HepG2 (cell line): ENCODE results near the gene SYTL2. TPM values are rescaled to one million over a fixed set of nuclear protein-coding genes. Genes with fewer than 3 reads are reported as not detected.

Source experiments
- ATAC-seq: fragments of 200-7000 bp; cut with Tn5 transposase; 3 replicates; pipeline ENCODE4 v1.9.1; 2020; ENCODE audit warnings: mild to moderate bottlenecking, moderate library complexity
- BruUV-seq: library from RNA; stranded (reverse); fragments of 400-500 nt; replicated peaks from 2 replicates; lab custom pipeline; 2021; lab: Mats Ljungman, UMichigan
- CTCF ChIA-PET: fragments of 300-600 bp; formaldehyde crosslinking; extraction: SDS; loops from one replicate; lab custom pipeline; 2021; ENCODE audit warnings: low total read pairs, inconsistent platforms, low intra/inter-chr PET ratio; lab: Yijun Ruan, JAX
- POLR2A ChIA-PET: fragments of 350-600 bp; sonication (Branson Sonifier 250); formaldehyde crosslinking; loops from one replicate; lab custom pipeline; 2020; ENCODE audit warnings: antibody characterized with exemption, inconsistent platforms; lab: Yijun Ruan, JAX
- DNase-seq: peaks from one replicate; pipeline ENCODE4 v3.0.0-alpha.2; 2015; ENCODE audit warnings: low spot score
- FAIRE-seq: peaks from 3 replicates; lab custom pipeline; 2011; peaks lifted over from hg19 to GRCh38; lab: Jason Lieb, UNC
- H2AFZ ChIP-seq: one replicate; pipeline ENCODE4 v1.6.1; 2011; ENCODE audit warnings: low read length, inconsistent platforms
- H3K27ac ChIP-seq: fragments of 300-600 bp; 3 replicates; pipeline ENCODE4 v1.8.0; 2011; ENCODE audit warnings: mixed run types, mild to moderate bottlenecking, mixed read lengths, low read length, inconsistent platforms; ENCODE audit not compliant: insufficient read depth; ENCODE audit errors: extremely low read length
- H3K27me3 ChIP-seq, 2 experiments: fragments of 200-600 bp in 1 of 2; 2 replicates in 1 of 2; 3 replicates in 1 of 2; pipeline versions ENCODE4 v1.6.0 to v1.8.0; 2011; ENCODE audit warnings: low read length in 2 of 2, mild to moderate bottlenecking in 2 of 2, moderate library complexity in 2 of 2, inconsistent platforms in 1 of 2; ENCODE audit not compliant: insufficient read depth in 2 of 2, control insufficient read depth in 1 of 2
- H3K36me3 ChIP-seq, 2 experiments: fragments of 200-600 bp in 1 of 2; replicated peaks in 1 of 2; 2 replicates in 1 of 2; 3 replicates in 1 of 2; pipeline versions ENCODE4 v1.5.1 to v1.8.0; 2011; ENCODE audit warnings: low read length in 2 of 2, inconsistent platforms in 1 of 2; ENCODE audit not compliant: insufficient read depth in 2 of 2, control insufficient read depth in 1 of 2
- H3K4me1 ChIP-seq: 2 replicates; pipeline ENCODE4 v1.5.1; 2012; ENCODE audit warnings: low read length, inconsistent platforms; ENCODE audit not compliant: insufficient read depth
- H3K4me2 ChIP-seq: 2 replicates; pipeline ENCODE4 v1.6.0; 2011; ENCODE audit warnings: low read depth, low read length, inconsistent platforms
- H3K4me3 ChIP-seq, 3 experiments: fragments of 200-600 bp in 1 of 3; sonication (generic), shearing (Covaris generic) in 1 of 3; replicated peaks in 1 of 3; 2 replicates each; pipeline ENCODE4 v1.5.1; 2011 to 2016; ENCODE audit warnings: low read length in 3 of 3, inconsistent platforms in 2 of 3, low read depth in 2 of 3, mild to moderate bottlenecking in 2 of 3, control low read depth in 1 of 3, mixed read lengths in 1 of 3; ENCODE audit not compliant: insufficient read depth in 1 of 3
- H3K79me2 ChIP-seq: one replicate; pipeline ENCODE4 v1.6.1; 2011; ENCODE audit warnings: low read length, inconsistent platforms; ENCODE audit not compliant: insufficient read depth
- H3K9ac ChIP-seq: 2 replicates; pipeline ENCODE4 v1.6.0; 2011; ENCODE audit warnings: mild to moderate bottlenecking, low read depth, low read length, inconsistent platforms; ENCODE audit not compliant: insufficient read depth
- H3K9me3 ChIP-seq: 2 replicates; pipeline ENCODE4 v1.5.1; 2012; ENCODE audit warnings: mild to moderate bottlenecking, low read length
- H4K20me1 ChIP-seq: 2 replicates; pipeline ENCODE4 v1.6.0; 2011; ENCODE audit warnings: inconsistent platforms, mild to moderate bottlenecking, low read length, moderate library complexity; ENCODE audit not compliant: insufficient read depth
- AKNA ChIP-seq: sonication (generic); formaldehyde crosslinking; IDR thresholded peaks from 2 replicates; pipeline ENCODE4 v1.4.0; 2020; ENCODE audit warnings: missing genetic modification reagents, borderline replicate concordance
- BCLAF1 ChIP-seq: fragments of 450-650 bp; IDR thresholded peaks from 2 replicates; pipeline ENCODE4 v1.6.1; 2017; ENCODE audit warnings: mild to moderate bottlenecking
- CHD4 ChIP-seq: fragments of 200-600 bp; sonication (generic); IDR thresholded peaks from 2 replicates; pipeline ENCODE4 v1.7.0; 2017; ENCODE audit warnings: mild to moderate bottlenecking, low read length, borderline replicate concordance
- EEA1 ChIP-seq: sonication (generic); formaldehyde crosslinking; IDR thresholded peaks from 2 replicates; pipeline ENCODE4 v1.5.1; 2020; ENCODE audit warnings: mild to moderate bottlenecking, missing genetic modification reagents, borderline replicate concordance
- EP300 ChIP-seq, 3 experiments: sonication (generic) in 1 of 3; formaldehyde crosslinking in 1 of 3; IDR thresholded peaks; 2 replicates each; pipeline versions ENCODE4 v1.5.1 to v1.6.1; 2011 to 2020; ENCODE audit warnings: low read depth in 2 of 3, low read length in 2 of 3, borderline replicate concordance in 1 of 3, improper control_type of control experiment in 1 of 3, mild to moderate bottlenecking in 1 of 3, missing genetic modification reagents in 1 of 3, moderate library complexity in 1 of 3
- GATAD1 ChIP-seq: IDR thresholded peaks from 2 replicates; pipeline ENCODE4 v1.6.1; 2016; ENCODE audit warnings: missing genetic modification reagents, missing compliant biosample characterization
- KMT2A ChIP-seq: sonication (generic); formaldehyde crosslinking; IDR thresholded peaks from 2 replicates; pipeline ENCODE4 v1.4.0; 2020; ENCODE audit warnings: missing genetic modification reagents
- PHF5A ChIP-seq: IDR thresholded peaks from one replicate; pipeline ENCODE4 v1.6.1; 2018; ENCODE audit warnings: low read depth, missing genetic modification reagents; ENCODE audit not compliant: unreplicated experiment
- SAFB2 ChIP-seq: sonication (generic); formaldehyde crosslinking; IDR thresholded peaks from 2 replicates; pipeline ENCODE4 v1.5.1; 2020; ENCODE audit warnings: missing genetic modification reagents, low read depth, mild to moderate bottlenecking, borderline replicate concordance
- ZNF264 ChIP-seq: sonication (generic); formaldehyde crosslinking; IDR thresholded peaks from 2 replicates; pipeline ENCODE4 v1.4.0; 2020; ENCODE audit warnings: missing genetic modification reagents
- ZNF274 ChIP-seq: sonication (generic); formaldehyde crosslinking; IDR thresholded peaks from 2 replicates; pipeline ENCODE4 v1.5.1; 2020; ENCODE audit warnings: mild to moderate bottlenecking, missing genetic modification reagents
- ZNF496 ChIP-seq: sonication (generic); formaldehyde crosslinking; IDR thresholded peaks from 2 replicates; pipeline ENCODE4 v1.8.1; 2023; ENCODE audit warnings: mild to moderate bottlenecking, moderate library complexity, missing genetic modification reagents; ENCODE audit not compliant: insufficient replicate concordance
- ZNF598 ChIP-seq: sonication (generic); formaldehyde crosslinking; IDR thresholded peaks from 2 replicates; pipeline ENCODE4 v1.5.1; 2020; ENCODE audit warnings: mild to moderate bottlenecking, missing genetic modification reagents, borderline replicate concordance
- ZNF782 ChIP-seq: sonication (generic); formaldehyde crosslinking; IDR thresholded peaks from 2 replicates; pipeline ENCODE4 v1.4.0; 2020; ENCODE audit warnings: missing genetic modification reagents, mild to moderate bottlenecking, borderline replicate concordance
- WGBS: methylation state at CpG from one replicate; pipeline ENCODE4 v1.1.6; 2017; ENCODE audit warnings: low lambda C conversion rate; 5-methylcytosine and 5-hydroxymethylcytosine counted together
- in situ Hi-C: cut with HindIII; loops from 2 replicates; pipeline ENCODE4 v1.10.0; 2017; ENCODE audit warnings: low pct_unique_long_range_greater_than_20kb; ENCODE audit not compliant: extremely low pct_ligation_motif_present
- intact Hi-C: fragments of 100-400 bp; cut with micrococcal nuclease; formaldehyde crosslinking; loops from one replicate; pipeline ENCODE4 v1.10.0; 2022; ENCODE audit not compliant: unreplicated experiment
- polyA plus RNA-seq, 8 experiments: library from polyadenylated mRNA; depleted of rRNA in 3 of 8; stranded (reverse) in 7 of 8; unstranded in 1 of 8; fragments of >200 nt; fragmentation: Illumina TruSeq in 4 of 8; extraction: Trizol in 4 of 8; gene quantifications; 2 replicates each; pipeline versions ENCODE4 v1.2.1 to v1.2.3, GENCODE V29; 2011 to 2016; ENCODE audit warnings: low read depth in 4 of 8, missing spikeins in 1 of 8, mixed read lengths in 1 of 8; ENCODE audit not compliant: insufficient read depth in 1 of 8
- total RNA-seq, 5 experiments: library from RNA; depleted of rRNA; stranded (reverse); fragments of >200 nt; fragmentation: Illumina TruSeq; extraction: Trizol; gene quantifications; 2 replicates each; pipeline ENCODE4 v1.2.3, GENCODE V29; 2016; ENCODE audit warnings: low read depth in 1 of 5

The SYTL2 gene
- total and polyA plus RNA-seq, 2 of the 13 experiments (the other 11 are each of a cell fraction or from before 2014, with no cell fraction given), result 0.77 to 0.90 TPM

DNA sequence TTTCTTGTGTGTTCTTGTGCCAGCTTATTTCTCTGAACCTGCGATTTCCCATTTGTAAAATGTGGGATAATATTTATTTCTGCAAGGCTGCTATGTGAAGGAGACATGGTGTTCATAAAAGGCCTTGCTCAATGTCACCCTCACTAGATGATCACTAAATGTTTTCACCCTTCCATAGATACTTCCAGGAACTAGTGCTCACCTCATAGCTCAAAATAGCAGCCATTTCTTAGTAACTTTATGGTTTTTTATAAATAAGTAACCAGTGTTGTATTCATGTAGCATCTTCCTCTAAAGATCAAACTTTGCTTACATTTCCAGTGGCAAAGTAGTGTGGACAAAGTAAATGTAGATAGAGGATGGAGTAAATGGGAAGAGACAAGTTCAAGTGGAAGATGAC, 23.8 kb downstream of the SYTL2 start (continued):
- TF ChIP-seq PHF5A (no peak), SAFB2 (CRISPR knock-in tag) (no peak), EEA1 (CRISPR knock-in tag) (no peak), ZNF782 (CRISPR knock-in tag) (no peak), ZNF264 (CRISPR knock-in tag) (no peak)
- TF ChIP-seq, all 625 proteins: peak for 0

DNA sequence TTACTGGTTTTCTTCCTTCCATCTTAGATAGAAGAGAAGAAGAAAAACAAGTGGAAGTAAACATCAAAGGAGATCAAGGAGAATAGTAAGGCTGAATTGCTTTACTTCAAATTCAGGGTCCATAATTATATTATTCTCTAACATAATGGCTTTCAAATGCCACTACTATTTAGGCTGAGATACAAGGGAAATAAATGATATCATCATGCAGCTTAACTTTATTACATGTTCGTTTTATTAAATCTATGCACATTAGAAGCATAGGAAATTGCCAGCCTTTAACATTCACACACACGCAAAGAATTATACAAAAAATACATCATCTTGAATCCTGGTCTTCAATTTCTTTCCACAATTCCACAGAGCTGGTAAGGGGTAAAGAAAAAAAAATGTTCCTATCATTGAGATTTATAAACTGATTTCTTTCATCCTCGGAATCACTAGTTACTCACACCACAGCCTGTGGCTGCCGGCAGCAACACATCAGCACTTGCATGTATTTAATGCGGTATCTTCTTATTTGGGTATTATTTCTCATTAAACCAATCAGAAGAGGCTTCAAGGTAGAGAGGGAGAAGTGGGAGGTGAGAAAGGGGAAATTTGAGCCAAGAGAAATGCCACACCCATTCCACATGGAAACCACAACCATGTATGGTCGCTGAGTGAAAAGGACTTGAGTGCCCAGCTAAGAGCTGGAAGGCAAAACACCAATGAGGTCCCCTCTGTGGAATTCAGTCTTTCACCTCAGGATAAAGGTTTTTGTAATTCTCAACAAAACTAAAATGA, 26.3 kb downstream of the SYTL2 start:
- Histone ChIP-seq H3K4me2 (no peak overlapping the region), H3K9ac (no peak overlapping the region), H3K4me1 (peaks cover 12% of the 10 kb centered on the region), H4K20me1 (no peaks in the 10 kb centered on the region), H3K9me3 (no peaks in the 10 kb centered on the region), H3K4me3 (no peak overlapping the region), H3K27ac (no peak overlapping the region), H2AFZ (no peak overlapping the region), H3K79me2 (no peaks in the 10 kb centered on the region), H3K27me3 (no peaks in the 10 kb centered on the region), H3K36me3 (no peaks in the 10 kb centered on the region)
- BruUV-seq, result no TSS peak
- DNase-seq (no peak), FAIRE-seq (no peak), ATAC-seq (no peak)
- ChIA-PET POLR2A (no interaction called here), CTCF (no interaction called here)
- 60% methylated on average over 6 of the region's 6 CpGs for WGBS
- in situ Hi-C loops, result no loop called here
- intact Hi-C loops, result no loop called here
- TF ChIP-seq GATAD1 (CRISPR knock-in tag), result no peak
- TF ChIP-seq KMT2A (CRISPR knock-in tag), result no peak
- no peak for TF ChIP-seq ZNF598 (CRISPR knock-in tag)
- TF ChIP-seq EP300 (IDR thresholded peaks at IDR 0.05; ENCODE audit: low read depth in 2 of 2, low read length in 2 of 2), result no peak
- TF ChIP-seq EP300 (CRISPR knock-in tag; IDR thresholded peaks at IDR 0.05; ENCODE audit: borderline replicate concordance), result no peak
- TF ChIP-seq CHD4, result no peak
- no peak for TF ChIP-seq ZNF496 (CRISPR knock-in tag)
- no peak for TF ChIP-seq AKNA
- TF ChIP-seq ZNF274, result no peak
- TF ChIP-seq BCLAF1, result no peak
